K562 treated with DMSO at 1 percent for 24 hours (cell line): ENCODE results near the gene TMPRSS5. TPM values are rescaled to one million over a fixed set of nuclear protein-coding genes. Genes with fewer than 3 reads are reported as not detected.

Experiments used
- total RNA-seq: library from RNA; unstranded; fragments of 300-600 nt; gene quantifications from 2 replicates; pipeline ENCODE4 v1.2.3, GENCODE V29; 2022; ENCODE audit warnings: low read depth; ENCODE audit not compliant: insufficient read depth

TMPRSS5 gene
- not detected in 2 replicates for total RNA-seq

DNA sequence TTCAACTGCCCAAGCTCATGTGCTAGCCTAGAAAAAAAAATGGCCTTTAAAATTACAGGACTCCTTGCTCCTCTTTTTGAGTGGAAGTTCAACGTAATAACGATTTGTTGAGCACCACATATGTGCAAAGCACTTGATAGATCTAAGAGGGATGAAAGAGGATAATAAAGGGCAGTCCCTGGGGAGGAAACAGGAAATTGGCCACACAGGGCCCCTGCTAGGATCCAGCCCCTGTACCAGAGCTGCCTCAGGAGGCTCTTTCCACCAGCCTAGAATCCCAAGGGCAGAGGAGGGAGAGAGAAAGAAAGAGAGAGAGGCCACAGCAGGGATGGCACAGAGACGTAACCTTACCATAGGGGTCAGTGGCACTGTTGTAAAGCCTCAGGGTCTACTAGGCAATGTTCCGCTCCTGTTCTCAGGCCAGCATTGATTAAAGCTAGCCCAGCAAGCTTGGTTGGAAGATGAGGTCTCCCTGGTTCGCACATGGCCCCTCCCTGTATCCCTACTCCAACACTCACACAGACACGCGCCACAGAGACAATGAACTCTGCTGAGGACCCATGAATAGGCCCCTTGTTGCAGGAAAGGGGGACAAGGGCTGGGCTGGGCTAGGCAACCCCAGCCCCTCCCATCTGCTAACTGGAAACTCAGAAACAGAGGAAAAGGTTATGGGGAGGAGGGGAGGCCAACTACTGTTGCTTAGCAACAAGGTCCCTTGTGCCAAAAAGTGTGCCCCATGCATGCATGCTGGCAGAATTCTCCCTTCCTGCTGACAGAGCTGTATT is at the start of gene TMPRSS5:
Gene TMPRSS5, minus strand, starts transcription at position 438 of the 785 bp plus-strand sequence. Its CDS starts 84 bp downstream, at position 354.

Other genes with a start within 250 kb of the TMPRSS5 start
- not detected in 2 replicates for gene DRD2, start 230.9 kb downstream of the TMPRSS5 start, total RNA-seq
- gene ZW10, start 67.4 kb upstream of the TMPRSS5 start, total RNA-seq = 13.6 and 14.5 TPM in 2 replicates
- not detected in 2 replicates for gene CLDN25, start 73.5 kb upstream of the TMPRSS5 start, total RNA-seq
- 12.3 and 14.6 TPM in 2 replicates for gene USP28, start 169.3 kb upstream of the TMPRSS5 start, total RNA-seq
- gene HTR3B, start 198.5 kb upstream of the TMPRSS5 start, total RNA-seq = not detected in 2 replicates